T-helper 1 cell treated with Interleukin-12 subunit alpha and Interleukin-12 subunit beta and Interleukin-4 antibody, amounts not matched to agents 30 μg/mL and 1 μg/mL, for 36 hours (primary cell): Measurements from ENCODE around the gene LDLR.
"Not testable (repeated sequence)": the region's sequence is repeated elsewhere in the genome, so short reads cannot be mapped to it uniquely, and the experiment has no call there.

Source experiments
- H3K27ac Mint-ChIP-seq: one replicate; pipeline ENCODE4 v1.8.0; 2021; ENCODE audit warnings: mild to moderate bottlenecking, mixed read lengths
- H3K27me3 Mint-ChIP-seq: one replicate; pipeline ENCODE4 v1.8.0; 2021; ENCODE audit warnings: low read depth, mixed read lengths
- H3K36me3 Mint-ChIP-seq: one replicate; pipeline ENCODE4 v1.8.0; 2021; ENCODE audit warnings: low read depth, mixed read lengths
- H3K4me1 Mint-ChIP-seq: one replicate; pipeline ENCODE4 v1.8.0; 2021; ENCODE audit warnings: low read depth, mixed read lengths
- H3K4me3 Mint-ChIP-seq: one replicate; pipeline ENCODE4 v1.8.0; 2021; ENCODE audit warnings: mild to moderate bottlenecking, moderate library complexity, mixed read lengths
- H3K9me3 Mint-ChIP-seq: one replicate; pipeline ENCODE4 v1.8.0; 2021; ENCODE audit warnings: mixed read lengths

Gene LDLR

DNA sequence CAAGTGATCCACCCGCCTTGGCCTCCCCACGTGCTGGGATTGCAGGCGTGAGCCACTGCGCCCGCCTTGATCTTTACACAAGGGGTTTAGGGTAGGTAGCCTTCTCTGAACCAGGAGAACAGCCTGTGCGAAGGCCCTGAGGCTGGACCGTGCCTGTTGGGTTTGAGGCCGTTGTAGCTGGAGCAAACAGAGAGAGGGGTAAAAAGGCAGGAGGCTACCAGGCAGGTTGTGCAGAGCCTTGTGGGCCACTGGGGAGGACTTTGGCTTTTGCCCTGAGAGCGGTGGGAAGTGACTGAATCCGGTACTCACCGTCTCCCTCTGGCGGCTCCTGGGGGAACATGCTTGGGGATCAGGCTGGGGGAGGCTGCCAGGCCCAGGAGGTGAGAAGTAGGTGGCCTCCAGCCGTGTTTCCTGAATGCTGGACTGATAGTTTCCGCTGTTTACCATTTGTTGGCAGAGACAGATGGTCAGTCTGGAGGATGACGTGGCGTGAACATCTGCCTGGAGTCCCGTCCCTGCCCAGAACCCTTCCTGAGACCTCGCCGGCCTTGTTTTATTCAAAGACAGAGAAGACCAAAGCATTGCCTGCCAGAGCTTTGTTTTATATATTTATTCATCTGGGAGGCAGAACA lies 41.7 kb downstream of the LDLR start:
- Mint-ChIP-seq H3K4me1 (peaks cover 2% of the 10 kb centered on the region), H3K36me3 (peaks cover 49% of the 10 kb centered on the region), H3K27me3 (no peaks in the 10 kb centered on the region), H3K4me3 (no peak overlapping the region), H3K27ac (no peak overlapping the region), H3K9me3 (no peaks in the 10 kb centered on the region)

- Mint-ChIP-seq H3K4me1 (no peaks in the 10 kb centered on the region), H3K4me3 (no peak overlapping the region), H3K27me3 (no peaks in the 10 kb centered on the region), H3K36me3 (peaks cover 44% of the 10 kb centered on the region), H3K9me3 (no peaks in the 10 kb centered on the region), H3K27ac (no peak overlapping the region)
Measured at GRCh38 chr19:11131471-11131870, 42.2 kb downstream of the LDLR start.

DNA sequence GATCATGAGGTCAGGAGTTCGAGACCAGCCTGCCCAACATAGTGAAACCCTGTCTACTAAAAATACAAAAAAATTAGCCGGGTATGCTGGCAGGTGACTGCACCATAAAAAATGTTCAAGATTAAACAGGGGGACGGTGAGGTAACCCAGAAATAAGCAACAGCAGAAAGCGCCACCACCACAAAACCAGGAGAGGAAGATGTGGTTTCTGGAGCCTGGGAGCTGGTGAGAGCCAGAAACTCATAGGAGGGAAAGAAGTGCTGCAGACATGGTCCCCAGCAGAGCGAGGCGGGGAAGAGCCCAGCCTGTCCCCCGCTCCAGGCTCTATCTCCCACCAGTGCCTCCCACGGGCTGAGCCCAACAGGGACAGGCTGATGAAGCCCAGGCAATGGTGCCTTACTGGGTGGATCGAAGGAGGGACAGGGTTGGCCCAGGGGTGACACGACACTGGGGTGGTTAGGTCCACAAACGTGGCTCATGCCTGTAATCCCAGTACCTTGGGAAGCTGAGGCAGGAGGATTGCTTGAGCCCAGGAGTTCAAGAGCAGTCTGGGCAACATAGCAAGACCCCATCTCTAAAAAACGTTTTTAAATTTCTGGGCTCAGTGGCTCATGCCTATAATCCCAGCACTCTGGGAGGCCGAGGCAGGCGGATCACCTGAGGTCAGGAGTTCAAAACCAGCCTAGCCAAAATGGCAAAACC lies 47.3 kb downstream of the LDLR start:
- H3K36me3 Mint-ChIP-seq: peaks cover 13% of the 10 kb centered on the region
- H3K4me1 Mint-ChIP-seq: peaks cover 7% of the 10 kb centered on the region
- no peaks in the 10 kb centered on the region for H3K9me3 Mint-ChIP-seq
- no peak overlapping the region for H3K4me3 Mint-ChIP-seq
- H3K27me3 Mint-ChIP-seq: no peaks in the 10 kb centered on the region
- no peak overlapping the region for H3K27ac Mint-ChIP-seq

DNA sequence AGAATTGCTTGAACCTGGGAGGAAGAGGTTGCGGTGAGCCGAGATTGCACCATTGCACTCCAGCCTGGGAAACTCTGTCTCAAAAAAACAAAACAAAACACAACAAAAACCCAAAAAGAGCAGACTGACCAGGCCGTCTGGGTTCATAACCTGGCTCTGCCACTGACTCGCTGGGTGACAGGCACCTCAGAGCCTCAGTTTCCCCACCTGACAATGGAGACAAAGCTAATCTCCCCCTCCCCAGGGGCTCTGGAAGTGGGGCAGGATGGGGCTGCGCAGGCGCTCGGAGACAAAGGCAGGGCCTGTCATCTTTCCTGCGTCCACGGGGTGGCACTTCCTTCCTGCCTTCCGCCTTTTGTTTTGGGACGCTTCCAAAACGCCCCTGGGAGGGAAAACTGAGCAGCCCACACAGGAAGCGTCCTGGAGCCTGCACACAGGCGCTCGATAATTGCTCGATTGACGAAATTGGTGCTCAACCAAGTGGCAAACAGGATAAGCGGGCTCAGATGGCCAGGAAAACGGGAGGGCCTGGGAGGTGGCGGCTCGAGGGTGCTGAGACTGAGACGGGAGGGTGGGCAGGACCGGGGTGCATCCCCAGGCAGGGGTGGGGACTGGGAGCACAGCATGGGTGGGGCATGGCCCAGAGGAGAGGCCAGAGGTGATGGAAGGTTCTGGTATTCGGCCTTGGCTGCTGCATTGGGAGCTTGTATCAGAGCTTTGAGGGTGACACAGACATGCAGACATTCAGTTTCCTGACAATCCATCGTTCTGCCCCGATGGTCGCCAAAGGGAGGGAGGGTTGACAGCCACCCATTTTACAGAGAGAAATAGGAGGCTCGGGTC lies 48.5 kb downstream of the LDLR start:
- H3K27me3 Mint-ChIP-seq: no peaks in the 10 kb centered on the region
- peaks cover 6% of the 10 kb centered on the region for H3K36me3 Mint-ChIP-seq
- no peaks in the 10 kb centered on the region for H3K9me3 Mint-ChIP-seq
- H3K4me1 Mint-ChIP-seq: peaks cover 7% of the 10 kb centered on the region
- peak overlapping the region; percentile 81 for H3K4me3 Mint-ChIP-seq
- H3K27ac Mint-ChIP-seq: no peak overlapping the region

- H3K27me3 Mint-ChIP-seq: no peaks in the 10 kb centered on the region
- no peaks in the 10 kb centered on the region for H3K9me3 Mint-ChIP-seq
Measured at GRCh38 chr19:11138601-11139300, 49.5 kb downstream of the LDLR start.

GRCh38 chr19:11140023-11140538 lies 50.8 kb downstream of the LDLR start:
- not testable (repeated sequence) for H3K9me3 Mint-ChIP-seq, H3K27me3 Mint-ChIP-seq, H3K27ac Mint-ChIP-seq, H3K4me1 Mint-ChIP-seq, H3K4me3 Mint-ChIP-seq, H3K36me3 Mint-ChIP-seq

More at GRCh38 chr19:11138601-11139300, 49.5 kb downstream of the LDLR start:
- H3K4me3 Mint-ChIP-seq: no peak overlapping the region
- H3K27ac Mint-ChIP-seq: no peak overlapping the region
- peaks cover 9% of the 10 kb centered on the region for H3K4me1 Mint-ChIP-seq
- peaks cover 3% of the 10 kb centered on the region for H3K36me3 Mint-ChIP-seq

DNA sequence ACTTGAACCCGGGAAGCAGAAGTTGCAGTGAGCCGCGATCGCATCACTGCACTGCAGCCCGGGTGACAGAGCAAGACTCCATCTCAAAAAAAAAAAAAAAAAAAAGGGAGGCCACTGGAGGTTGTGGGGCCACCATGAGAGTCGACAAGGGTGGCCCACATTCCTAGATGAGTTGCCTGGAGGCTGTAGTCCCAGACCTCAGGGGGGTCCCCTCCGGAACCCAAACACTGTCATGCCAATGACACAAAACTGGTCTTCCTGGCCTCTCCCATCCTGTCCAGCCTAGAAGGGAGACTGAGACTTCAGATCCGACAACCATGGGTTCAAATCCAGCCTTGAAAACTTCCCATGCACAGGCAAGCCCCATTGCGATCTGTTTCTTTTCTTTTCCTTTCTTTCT lies 51.6 kb downstream of the LDLR start:
- H3K4me3 Mint-ChIP-seq: no peak overlapping the region

DNA sequence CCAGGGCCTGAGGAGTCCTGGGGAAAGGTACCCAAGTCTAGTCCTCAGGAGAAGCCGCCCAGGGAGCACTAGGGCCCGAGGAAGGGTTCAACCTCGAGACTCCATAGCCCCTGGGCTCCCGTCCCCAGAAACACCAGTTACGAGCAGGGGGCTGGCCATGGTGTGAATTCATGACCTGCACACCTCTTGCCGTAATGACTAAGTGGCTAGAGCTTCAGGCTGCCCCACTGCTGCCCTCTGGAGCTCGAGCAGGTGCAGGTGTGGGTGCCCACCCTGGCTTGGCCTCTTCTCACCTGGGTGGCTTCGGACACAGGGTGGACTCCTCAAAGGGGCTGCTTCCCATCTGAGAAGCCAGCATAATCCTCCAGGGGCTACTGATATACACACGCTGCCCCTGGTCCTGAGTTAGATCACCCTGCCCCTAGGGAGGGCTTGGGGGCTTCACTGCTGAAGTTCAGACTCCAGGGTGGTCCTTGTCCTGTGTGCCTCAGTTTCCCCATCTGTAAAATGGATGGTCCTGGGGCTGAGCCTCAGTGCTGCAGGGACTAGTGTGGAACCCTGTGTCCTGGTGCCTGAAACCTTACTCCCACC lies 52.8 kb downstream of the LDLR start:
- H3K4me3 Mint-ChIP-seq: no peak overlapping the region
- H3K4me1 Mint-ChIP-seq: peaks cover 9% of the 10 kb centered on the region
- H3K36me3 Mint-ChIP-seq: peaks cover 10% of the 10 kb centered on the region
- no peak overlapping the region for H3K27ac Mint-ChIP-seq
- H3K27me3 Mint-ChIP-seq: no peaks in the 10 kb centered on the region
- no peaks in the 10 kb centered on the region for H3K9me3 Mint-ChIP-seq

More for the DNA sequence above, 51.6 kb downstream of the LDLR start:
- Mint-ChIP-seq H3K36me3 (peaks cover 6% of the 10 kb centered on the region), H3K9me3 (no peaks in the 10 kb centered on the region), H3K27me3 (no peaks in the 10 kb centered on the region), H3K27ac (no peak overlapping the region), H3K4me1 (peaks cover 9% of the 10 kb centered on the region)

DNA sequence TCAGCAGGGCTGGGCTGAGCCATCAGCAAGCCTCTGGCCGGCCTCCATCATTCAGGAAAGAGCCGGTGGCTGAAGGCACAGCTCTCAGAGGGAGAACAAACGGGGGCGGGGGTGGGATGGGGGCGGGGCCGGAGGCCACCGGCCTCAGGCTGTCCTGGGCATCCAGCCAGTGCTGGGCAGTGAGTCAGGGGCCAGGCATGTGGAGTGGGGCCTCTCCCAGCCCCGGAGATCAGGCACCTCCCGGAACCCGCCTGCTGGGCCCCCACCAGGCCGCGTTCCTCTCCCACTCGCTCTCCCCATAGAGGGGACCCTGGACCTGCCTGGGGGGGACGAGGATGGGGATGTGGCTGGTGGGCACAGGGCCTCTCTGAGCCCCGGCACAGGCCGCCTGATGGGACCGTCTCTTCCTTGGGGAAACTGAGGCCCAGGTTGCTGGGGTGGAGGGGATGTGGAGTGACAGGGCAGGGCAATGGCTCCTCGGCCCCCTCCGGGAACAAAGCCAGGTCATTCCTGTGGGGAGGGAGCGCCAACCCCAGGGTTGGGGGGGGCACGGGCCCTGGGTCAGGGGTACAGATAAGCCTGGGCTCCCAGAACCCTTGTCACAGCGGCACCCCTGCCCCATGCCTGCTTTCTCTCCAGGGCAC lies 53.4 kb downstream of the LDLR start:
- Mint-ChIP-seq H3K4me3 (no peak overlapping the region), H3K27me3 (no peaks in the 10 kb centered on the region), H3K9me3 (no peaks in the 10 kb centered on the region)

DNA sequence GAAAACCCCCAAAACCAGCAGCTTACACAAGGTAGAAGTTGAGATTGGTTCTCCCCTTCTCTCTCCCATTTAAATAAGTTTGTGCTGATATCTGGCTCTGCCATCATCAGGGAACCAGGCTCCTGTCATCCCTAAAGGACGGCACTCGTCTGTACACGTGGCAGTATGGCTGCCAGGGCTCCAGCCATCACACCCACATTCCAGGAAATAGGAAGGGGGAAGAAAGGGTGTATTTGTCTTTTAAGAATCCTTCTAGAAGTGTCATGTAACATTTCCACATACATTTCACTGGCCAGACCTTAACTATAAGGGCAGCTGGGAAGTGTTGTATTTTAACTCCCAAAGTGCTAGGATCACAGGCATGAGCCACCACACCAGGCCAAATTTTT lies 56.3 kb downstream of the LDLR start:
- Mint-ChIP-seq H3K27ac (no peak overlapping the region), H3K4me3 (no peak overlapping the region), H3K27me3 (no peaks in the 10 kb centered on the region), H3K9me3 (no peaks in the 10 kb centered on the region), H3K4me1 (peaks cover 2% of the 10 kb centered on the region), H3K36me3 (peaks cover 15% of the 10 kb centered on the region)

More for the DNA sequence above, 53.4 kb downstream of the LDLR start:
- Mint-ChIP-seq H3K36me3 (peaks cover 12% of the 10 kb centered on the region), H3K4me1 (peaks cover 7% of the 10 kb centered on the region), H3K27ac (no peak overlapping the region)

- Mint-ChIP-seq H3K4me1 (peaks cover 11% of the 10 kb centered on the region), H3K9me3 (no peaks in the 10 kb centered on the region), H3K27ac (no peak overlapping the region), H3K27me3 (no peaks in the 10 kb centered on the region), H3K4me3 (no peak overlapping the region), H3K36me3 (peaks cover 18% of the 10 kb centered on the region)
Measured at GRCh38 chr19:11148001-11148400, 58.7 kb downstream of the LDLR start.

DNA sequence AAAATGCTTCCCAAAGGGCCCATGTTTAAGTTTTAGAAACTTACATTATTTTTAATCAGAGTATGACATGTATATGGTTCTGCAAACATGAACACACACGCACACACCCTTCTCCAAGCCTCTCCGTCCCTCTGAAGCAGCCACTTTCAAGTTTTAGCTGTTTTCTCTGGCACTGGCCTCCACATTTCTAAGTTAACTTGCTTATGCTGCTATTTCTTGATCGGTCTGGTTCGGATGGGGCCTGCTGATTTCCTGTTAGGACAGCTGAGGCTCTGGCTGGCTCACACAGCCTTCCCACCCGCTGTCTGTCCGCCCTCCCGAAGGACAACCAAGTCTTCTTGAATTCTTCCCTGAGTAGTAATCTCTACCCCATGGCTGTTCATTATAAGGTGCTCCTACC lies 61.9 kb downstream of the LDLR start:
- Mint-ChIP-seq H3K36me3 (peaks cover 11% of the 10 kb centered on the region), H3K27ac (no peak overlapping the region), H3K4me1 (peaks cover 21% of the 10 kb centered on the region), H3K9me3 (no peaks in the 10 kb centered on the region), H3K27me3 (no peaks in the 10 kb centered on the region), H3K4me3 (no peak overlapping the region)

- Mint-ChIP-seq H3K4me1 (peaks cover 25% of the 10 kb centered on the region), H3K36me3 (peaks cover 8% of the 10 kb centered on the region), H3K27ac (no peak overlapping the region), H3K9me3 (no peaks in the 10 kb centered on the region), H3K27me3 (no peaks in the 10 kb centered on the region), H3K4me3 (no peak overlapping the region)
Measured at GRCh38 chr19:11152318-11153062, 63.2 kb downstream of the LDLR start.
